Breast epithelium (tissue), 3 donors: ENCODE measurements around the gene CDKL2.

Experiments used
- POLR2A ChIP-seq: fragments of 450-650 bp; IDR thresholded peaks from one replicate; pipeline ENCODE4 v1.6.1; 2016; ENCODE audit warnings: antibody characterized with exemption, mild to moderate bottlenecking, moderate library complexity
- TF ChIP-seq, protein P1 (sequence below), 3 donors: fragments of 450-650 bp; IDR thresholded peaks; one replicate each; pipeline ENCODE4 v1.5.1; 2016 to 2017; ENCODE audit warnings: antibody characterized with exemption in 3 of 3, mild to moderate bottlenecking in 3 of 3, moderate library complexity in 3 of 3

DNA sequence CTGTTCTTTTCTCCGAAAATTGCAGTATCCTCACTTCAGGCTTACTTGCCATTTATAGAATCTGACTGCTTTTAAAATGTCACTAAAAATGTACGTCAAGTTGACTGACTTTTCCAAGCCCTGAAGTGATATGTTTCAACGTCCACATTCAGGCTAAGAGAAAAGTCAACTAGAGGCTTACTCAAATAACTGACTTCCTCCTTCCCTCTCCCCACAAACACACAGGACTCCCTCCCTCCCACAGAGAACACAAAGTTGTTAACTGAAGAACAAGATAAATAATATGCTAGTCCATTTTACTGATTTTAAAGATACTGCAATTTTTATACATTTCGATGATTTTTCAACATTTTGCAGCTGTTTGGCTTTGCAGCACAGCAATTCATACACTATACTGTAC, 13.8 kb upstream of the CDKL2 start:
- no peak for TF ChIP-seq POLR2A
- TF ChIP-seq, protein P1, sequence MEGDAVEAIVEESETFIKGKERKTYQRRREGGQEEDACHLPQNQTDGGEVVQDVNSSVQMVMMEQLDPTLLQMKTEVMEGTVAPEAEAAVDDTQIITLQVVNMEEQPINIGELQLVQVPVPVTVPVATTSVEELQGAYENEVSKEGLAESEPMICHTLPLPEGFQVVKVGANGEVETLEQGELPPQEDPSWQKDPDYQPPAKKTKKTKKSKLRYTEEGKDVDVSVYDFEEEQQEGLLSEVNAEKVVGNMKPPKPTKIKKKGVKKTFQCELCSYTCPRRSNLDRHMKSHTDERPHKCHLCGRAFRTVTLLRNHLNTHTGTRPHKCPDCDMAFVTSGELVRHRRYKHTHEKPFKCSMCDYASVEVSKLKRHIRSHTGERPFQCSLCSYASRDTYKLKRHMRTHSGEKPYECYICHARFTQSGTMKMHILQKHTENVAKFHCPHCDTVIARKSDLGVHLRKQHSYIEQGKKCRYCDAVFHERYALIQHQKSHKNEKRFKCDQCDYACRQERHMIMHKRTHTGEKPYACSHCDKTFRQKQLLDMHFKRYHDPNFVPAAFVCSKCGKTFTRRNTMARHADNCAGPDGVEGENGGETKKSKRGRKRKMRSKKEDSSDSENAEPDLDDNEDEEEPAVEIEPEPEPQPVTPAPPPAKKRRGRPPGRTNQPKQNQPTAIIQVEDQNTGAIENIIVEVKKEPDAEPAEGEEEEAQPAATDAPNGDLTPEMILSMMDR (IDR thresholded peaks at IDR 0.05), result no peak
